Astrocyte of the cerebellum (primary cell): Measurements from ENCODE around the gene LMTK2.

Source experiments
- DNase-seq: peaks from one replicate; pipeline ENCODE4 v3.0.0-alpha.2; 2011; ENCODE audit warnings: low read depth
- H3K4me3 ChIP-seq: 2 replicates; pipeline ENCODE4 v1.5.1; 2011; ENCODE audit warnings: mild to moderate bottlenecking, low read depth, low read length, moderate library complexity
- in situ Hi-C: cut with HindIII; loops from 2 replicates; pipeline ENCODE4 v1.10.0; 2017; ENCODE audit warnings: low sequenced_read_pairs
- TF ChIP-seq, protein P1 (sequence below): IDR thresholded peaks from 2 replicates; pipeline ENCODE4 v1.5.1; 2012; ENCODE audit warnings: low read length, low read depth, moderate library complexity, mild to moderate bottlenecking; ENCODE audit errors: missing control alignments

LMTK2 gene

DNA sequence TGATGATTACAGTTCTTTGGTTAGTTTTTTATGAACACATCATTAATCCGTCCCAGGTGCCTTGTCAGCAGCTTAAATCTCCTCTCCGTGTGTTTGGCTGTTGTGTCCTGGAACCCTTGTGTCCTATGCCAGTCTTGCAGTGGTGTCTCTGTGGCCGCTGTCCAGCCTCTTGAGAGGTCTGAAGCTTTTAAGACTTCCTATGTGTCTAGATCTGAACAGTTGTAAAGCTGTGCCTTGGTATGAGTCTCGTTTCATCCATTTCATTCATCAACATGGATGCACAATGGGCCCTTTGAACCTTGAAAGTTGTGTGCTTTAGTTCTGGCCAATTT is 16.7 kb downstream of the LMTK2 start:
- TF ChIP-seq, protein P1, sequence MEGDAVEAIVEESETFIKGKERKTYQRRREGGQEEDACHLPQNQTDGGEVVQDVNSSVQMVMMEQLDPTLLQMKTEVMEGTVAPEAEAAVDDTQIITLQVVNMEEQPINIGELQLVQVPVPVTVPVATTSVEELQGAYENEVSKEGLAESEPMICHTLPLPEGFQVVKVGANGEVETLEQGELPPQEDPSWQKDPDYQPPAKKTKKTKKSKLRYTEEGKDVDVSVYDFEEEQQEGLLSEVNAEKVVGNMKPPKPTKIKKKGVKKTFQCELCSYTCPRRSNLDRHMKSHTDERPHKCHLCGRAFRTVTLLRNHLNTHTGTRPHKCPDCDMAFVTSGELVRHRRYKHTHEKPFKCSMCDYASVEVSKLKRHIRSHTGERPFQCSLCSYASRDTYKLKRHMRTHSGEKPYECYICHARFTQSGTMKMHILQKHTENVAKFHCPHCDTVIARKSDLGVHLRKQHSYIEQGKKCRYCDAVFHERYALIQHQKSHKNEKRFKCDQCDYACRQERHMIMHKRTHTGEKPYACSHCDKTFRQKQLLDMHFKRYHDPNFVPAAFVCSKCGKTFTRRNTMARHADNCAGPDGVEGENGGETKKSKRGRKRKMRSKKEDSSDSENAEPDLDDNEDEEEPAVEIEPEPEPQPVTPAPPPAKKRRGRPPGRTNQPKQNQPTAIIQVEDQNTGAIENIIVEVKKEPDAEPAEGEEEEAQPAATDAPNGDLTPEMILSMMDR = no peak
- in situ Hi-C loops = no loop called here
- DNase-seq = no peak
- no peak overlapping the region for H3K4me3 ChIP-seq

DNA sequence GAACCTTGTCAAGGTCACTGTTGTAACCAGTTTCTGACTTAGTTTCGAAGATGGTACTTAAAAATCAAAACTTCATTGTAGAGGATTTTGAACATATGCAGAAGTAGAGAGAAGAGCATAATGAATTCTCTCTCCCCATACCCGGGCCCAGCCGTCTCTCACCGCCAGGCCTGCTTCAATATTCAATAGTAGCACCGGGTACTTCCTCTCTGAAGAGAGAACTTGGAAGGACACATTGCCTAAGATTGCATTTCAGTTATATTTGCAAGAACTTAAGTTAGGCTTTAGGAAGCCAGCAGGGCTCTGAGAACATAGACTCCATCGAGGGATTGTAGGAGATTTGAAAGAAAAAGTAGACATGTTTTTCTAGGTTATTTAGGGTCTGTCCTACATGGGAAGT is 19.1 kb downstream of the LMTK2 start:
- DNase-seq = no peak
- in situ Hi-C loops = no loop called here
- TF ChIP-seq, protein P1 = no peak
- no peak overlapping the region for H3K4me3 ChIP-seq

DNA sequence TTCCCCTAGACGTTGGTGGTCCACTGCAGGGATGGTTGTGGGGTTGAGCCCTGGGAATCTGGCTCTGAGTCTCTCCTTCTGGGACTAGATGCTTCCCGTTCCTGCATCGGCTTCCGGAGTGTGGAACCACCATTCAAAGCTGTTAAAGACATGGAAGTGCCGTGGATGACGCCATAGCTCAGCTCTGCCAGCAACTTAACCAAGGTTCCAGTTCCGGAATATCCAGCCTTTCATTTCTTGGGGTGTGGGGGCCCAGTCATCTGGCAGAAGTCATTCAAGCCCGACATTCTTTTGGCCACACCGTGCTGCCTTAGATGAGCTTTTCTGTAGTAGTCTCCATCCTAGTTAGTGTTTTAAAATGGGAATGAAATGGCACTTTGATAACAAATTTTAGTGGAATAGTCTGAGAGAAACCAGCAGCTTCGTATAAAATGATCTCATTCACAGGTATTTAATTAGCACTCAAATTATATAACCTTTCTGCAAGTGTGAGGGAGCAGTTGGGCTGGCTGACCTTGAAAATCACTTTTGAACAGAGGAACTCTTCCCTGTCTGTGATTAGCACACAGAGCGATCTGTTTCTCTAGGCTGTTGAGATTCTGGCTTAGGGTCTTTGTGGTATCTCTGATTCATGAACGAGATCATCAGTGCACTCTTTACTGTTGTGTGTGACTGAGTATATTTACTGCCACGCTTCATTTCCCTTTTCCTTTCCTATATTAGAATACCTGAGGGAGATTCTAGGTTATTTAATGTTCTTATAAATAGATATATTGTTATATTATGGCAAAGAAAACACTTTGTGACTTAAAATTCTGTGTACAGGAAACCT is 19.9 kb downstream of the LMTK2 start:
- in situ Hi-C loops = no loop called here
- no peak for DNase-seq
- TF ChIP-seq, protein P1 = no peak
- no peak overlapping the region for H3K4me3 ChIP-seq

DNA sequence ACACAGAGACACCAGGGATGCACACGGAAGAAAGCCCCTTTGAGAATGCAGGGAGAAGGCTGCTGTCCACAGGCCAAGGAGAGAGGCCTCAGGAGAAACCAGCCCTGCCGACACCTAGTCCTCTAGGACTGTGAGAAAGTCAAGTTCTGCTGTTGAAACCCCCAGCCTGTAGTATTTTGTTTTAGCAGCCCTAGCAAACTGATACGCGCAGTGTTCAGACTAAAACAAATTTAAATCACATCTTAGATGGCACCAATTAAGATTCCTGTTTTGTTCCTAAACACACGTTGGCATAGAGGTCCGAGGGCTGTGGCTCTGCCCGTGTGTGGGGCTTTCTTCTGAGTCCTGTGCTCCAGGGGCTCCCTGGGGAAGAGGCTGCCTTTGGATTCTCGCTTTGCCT is 21.7 kb downstream of the LMTK2 start:
- no peak overlapping the region for H3K4me3 ChIP-seq
- TF ChIP-seq, protein P1 = no peak
- in situ Hi-C loops = no loop called here
- no peak for DNase-seq

DNA sequence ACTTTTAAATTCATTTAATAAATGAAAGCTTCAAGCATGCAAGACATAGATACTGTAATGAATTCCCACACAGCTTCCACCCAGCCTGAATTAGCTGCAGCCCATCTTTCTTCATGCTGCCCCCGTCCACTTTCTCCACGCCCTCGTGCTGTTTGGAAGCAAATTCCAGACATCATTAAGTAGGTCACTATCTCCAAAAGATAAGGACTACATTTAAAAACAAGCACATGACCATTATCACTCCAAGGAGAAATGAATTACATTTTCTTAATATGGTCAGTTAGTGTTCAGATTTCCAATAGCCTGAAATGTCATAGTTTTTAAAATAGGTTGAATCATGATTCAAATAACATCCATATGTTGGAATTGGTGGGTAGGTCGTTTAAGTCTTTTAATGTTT is 24.3 kb downstream of the LMTK2 start:
- in situ Hi-C loops = no loop called here
- TF ChIP-seq, protein P1 = no peak
- DNase-seq = no peak

DNA sequence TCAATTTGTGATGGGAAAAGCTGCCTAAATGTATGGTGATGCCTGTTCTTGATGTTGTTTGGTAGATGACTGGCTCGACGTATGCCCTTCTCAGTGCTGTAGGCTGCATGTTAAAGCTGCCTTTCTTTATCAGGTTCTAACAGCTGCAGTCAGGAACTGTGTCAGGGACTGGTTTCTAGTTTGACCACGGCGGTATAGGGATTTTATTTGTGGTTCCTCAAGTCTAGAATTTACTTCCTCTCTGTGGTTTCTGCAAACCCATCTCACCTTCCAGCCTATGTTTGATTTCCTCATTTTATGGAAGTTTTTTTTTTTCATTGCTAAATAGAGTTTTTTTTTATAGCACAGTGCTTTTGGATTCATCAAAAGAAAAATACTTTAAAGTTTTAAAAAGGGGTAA is 26.5 kb downstream of the LMTK2 start:
- H3K4me3 ChIP-seq = no peak overlapping the region
- DNase-seq = no peak
- in situ Hi-C loops = no loop called here
- TF ChIP-seq, protein P1 = no peak

More for the DNA sequence above, 24.3 kb downstream of the LMTK2 start:
- H3K4me3 ChIP-seq = no peak overlapping the region
